ENCODE results near the gene PLAU. TPM values are rescaled to one million over a fixed set of nuclear protein-coding genes. Genes with fewer than 3 reads are reported as not detected.
"Not testable (repeated sequence)": the region's sequence is repeated elsewhere in the genome, so short reads cannot be mapped to it uniquely, and the experiment has no call there.

The PLAU gene
- total RNA-seq, 4 donors from 2014 or later = 7.3 to 75.2 (median 31.9) TPM

DNA sequence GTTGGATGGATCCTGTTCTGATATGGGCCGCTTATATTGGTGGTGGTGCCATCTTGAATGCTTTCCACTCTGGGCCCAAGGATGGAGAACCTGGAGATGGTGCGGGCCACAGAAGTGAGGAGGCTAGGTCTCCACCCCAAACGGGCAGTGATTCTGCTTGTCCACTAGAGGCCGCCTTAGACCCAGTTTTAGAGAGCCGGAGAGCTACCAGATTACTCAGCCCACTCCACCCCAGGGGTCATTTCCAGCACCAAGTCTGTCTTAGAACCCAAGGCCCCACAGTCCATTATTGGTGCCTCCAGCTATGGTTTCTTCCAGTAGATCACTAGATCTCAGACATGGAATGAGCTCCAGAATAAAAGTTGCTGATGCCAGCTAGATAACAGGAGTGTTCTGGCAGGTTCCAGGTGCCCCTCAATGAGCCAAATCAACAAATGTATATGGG lies 24.8 kb upstream of the PLAU start:
- TF ChIP-seq, protein P1, sequence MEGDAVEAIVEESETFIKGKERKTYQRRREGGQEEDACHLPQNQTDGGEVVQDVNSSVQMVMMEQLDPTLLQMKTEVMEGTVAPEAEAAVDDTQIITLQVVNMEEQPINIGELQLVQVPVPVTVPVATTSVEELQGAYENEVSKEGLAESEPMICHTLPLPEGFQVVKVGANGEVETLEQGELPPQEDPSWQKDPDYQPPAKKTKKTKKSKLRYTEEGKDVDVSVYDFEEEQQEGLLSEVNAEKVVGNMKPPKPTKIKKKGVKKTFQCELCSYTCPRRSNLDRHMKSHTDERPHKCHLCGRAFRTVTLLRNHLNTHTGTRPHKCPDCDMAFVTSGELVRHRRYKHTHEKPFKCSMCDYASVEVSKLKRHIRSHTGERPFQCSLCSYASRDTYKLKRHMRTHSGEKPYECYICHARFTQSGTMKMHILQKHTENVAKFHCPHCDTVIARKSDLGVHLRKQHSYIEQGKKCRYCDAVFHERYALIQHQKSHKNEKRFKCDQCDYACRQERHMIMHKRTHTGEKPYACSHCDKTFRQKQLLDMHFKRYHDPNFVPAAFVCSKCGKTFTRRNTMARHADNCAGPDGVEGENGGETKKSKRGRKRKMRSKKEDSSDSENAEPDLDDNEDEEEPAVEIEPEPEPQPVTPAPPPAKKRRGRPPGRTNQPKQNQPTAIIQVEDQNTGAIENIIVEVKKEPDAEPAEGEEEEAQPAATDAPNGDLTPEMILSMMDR (IDR thresholded peaks at IDR 0.05) = peak in 1 of 3 donors; percentile 69
- ATAC-seq (ENCODE audit: low FRiP score) (peak; percentile 74), DNase-seq (ENCODE audit: low spot score) (no peak)

DNA sequence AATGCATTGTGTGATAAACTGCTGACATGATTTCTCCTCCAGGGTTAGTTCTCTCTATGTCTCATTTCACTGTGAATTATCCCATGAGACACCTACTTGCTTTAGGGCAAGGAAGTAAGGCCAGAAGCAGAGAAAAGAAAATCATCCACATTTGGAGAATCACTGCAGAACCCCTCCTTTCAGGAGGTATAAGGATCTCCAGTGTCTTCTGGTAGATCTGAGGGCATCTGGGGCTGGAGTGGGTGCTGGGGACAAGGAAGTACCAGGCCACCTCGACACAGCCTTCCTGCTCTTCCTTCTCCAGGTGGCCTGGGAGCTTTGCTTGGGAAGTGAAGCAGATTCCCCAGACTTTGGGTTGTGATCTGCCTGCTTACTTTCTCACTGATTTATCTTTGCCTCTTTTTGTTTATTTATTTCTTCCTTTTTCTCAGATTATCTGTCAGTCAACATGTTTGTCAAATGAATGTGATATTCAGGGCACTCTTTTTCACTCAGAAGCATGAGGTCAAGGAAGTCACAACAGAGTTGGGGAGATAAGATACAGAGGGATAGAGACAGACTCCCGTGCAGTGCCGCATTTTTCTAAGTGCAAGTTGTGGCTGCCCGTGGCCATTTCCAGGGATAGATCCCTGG lies 24.2 kb upstream of the PLAU start:
- TF ChIP-seq, protein P1 (IDR thresholded peaks at IDR 0.05) = no peak
- no peak for DNase-seq (ENCODE audit: low spot score)
- no peak for ATAC-seq (ENCODE audit: low FRiP score)

DNA sequence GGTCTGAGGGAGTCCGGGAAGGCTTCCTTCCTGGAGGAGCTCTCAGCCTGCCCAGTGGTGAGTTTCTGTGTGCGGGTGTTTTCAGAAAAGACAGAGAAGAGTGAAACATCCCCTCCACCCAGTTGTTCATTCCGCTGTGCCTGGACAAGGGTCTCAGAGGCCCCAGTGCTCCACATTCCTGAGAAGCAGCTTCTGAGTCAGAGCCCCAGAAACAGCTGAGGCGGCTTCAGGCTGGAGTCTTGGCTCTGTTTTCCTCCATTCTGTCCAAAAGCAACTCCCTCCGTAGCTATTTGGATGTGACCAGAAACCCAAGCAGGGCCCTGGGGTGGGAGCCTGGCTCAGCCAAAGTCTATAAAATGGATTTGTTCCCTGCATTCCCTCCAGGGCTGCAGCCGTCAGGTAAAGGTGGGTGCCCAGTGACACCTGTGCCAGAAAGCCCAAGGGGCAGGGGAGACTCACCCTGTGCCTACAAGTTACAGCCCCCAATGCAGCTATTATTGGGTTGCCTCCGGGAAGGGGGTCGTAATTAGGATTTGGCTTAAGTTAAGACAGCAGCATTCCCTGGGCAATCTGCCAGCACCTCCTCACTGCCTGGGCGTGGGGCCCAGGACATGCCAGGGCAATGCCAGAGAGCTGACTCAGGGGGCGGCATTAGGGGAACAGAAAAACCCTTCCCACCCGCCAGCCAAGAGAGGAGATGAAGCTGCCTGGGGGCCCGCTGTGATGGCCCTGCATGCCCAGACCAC lies 23.5 kb upstream of the PLAU start:
- peak; percentile 84 for ATAC-seq (ENCODE audit: low FRiP score)
- TF ChIP-seq, protein P1 (IDR thresholded peaks at IDR 0.05) = no peak
- peak; percentile 87 for DNase-seq (ENCODE audit: low spot score)

DNA sequence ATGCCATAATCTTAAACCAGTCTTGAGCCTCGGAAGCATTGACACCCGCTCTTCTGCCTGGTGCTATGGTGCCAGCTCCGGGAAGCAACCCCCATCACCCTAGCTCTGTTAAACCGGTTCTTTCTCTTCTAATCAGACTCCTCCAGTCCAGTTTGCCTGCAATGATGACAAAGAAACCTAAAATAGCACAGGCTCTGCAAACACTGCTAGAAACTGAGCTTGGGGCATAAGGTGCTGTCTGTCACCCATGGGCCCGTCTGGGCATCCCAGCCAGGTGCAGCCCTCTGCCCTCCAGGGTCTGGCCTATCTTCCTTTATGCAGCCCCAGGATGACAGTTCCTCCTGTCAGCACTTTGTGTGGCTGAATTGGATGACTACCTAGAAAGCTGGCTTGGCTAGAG lies 22.4 kb upstream of the PLAU start:
- TF ChIP-seq, protein P1 (IDR thresholded peaks at IDR 0.05) = no peak
- no peak for DNase-seq (ENCODE audit: low spot score)
- no peak for ATAC-seq (ENCODE audit: low FRiP score)

DNA sequence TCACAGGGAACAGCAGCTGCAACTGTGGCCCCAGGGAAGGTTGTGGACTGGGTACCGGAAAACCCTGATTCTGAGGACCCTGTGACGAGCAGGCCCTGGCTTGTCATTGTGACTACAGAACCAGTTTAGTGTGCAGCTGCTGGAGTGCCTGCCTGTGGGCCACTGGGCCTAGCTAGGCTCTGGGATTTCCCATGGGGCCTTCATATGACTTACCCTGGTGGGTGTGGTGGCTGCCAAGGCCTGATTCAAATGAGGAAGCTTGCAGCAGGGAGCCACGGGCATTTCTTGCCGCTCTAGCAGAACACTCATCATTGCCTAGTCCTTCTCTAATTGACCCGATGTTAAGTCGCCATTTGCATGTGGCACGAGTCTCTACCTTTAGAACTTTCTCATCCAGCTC lies 21.9 kb upstream of the PLAU start:
- TF ChIP-seq, protein P1 (IDR thresholded peaks at IDR 0.05) = no peak
- ATAC-seq (ENCODE audit: low FRiP score) (peak; percentile 21), DNase-seq (ENCODE audit: low spot score) (no peak)

DNA sequence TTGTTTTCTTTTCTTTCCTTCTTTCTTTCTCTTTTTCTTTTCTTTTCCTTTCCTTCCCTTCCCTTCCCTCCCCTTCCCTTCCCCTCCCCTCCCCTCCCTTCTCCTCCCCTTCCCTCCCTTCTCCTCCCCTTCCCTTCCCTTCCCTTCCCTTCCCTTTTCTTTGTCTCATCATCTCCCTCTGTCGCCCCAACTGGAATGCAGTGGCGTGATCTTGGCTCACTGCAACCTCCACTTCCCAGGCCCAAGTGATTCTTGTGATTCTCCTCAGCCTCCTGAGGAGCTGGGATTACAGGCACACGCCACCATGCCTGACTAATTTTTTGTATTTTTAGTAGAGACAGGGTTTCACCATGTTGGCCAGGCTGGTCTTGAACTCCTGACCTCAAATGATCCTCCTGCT lies 21.5 kb upstream of the PLAU start:
- ATAC-seq (ENCODE audit: low FRiP score); DNase-seq (ENCODE audit: low spot score): not testable (repeated sequence)

DNA sequence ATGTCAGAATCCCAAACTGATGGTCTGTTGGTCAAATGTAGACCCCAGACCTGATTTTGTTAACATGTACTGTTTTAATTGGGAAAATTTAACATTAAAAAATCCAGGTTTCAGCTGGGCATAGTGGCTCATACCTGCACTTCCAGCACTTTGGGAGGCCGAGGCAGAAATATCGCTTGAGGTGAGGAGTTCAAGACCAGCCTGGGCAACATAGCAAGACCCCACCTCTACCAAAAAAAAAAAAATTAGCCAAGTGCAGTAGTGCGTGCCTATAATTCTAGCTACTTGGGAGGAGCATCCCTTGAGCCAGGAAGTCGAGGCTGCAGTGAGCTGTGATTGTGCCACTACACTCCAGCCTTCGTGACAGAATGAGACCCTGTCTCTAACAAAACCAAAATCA lies 20.7 kb upstream of the PLAU start:
- ATAC-seq (ENCODE audit: low FRiP score) (no peak), DNase-seq (ENCODE audit: low spot score) (no peak)

DNA sequence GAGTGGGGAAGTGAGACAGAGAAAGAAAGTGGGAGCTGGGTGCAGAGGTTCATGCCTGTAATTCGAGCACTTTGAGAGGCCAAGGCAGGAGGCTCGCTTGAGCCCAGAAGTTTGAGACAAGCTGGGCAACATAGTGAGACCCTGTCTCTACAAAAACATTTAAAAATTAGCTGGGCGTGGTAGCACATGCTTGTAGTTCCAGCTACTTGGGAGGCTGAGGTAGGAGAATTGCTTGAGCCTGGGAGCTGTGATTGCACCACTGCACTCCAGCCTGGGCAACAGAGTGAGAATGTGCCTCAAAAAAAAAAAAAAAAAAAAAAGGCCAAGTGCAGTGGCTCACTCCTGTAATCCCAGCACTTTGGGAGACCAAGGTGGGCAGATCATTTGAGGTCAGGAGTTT lies 20.1 kb upstream of the PLAU start:
- ATAC-seq (ENCODE audit: low FRiP score); DNase-seq (ENCODE audit: low spot score): not testable (repeated sequence)

More for the DNA sequence above, 20.7 kb upstream of the PLAU start:
- TF ChIP-seq, protein P1 (IDR thresholded peaks at IDR 0.05) = no peak

Measured in omental fat pad (tissue), 4 donors.